HepG2 (cell line): ENCODE results near the gene HMX1. TPM values are rescaled to one million over a fixed set of nuclear protein-coding genes. Genes with fewer than 3 reads are reported as not detected.

Experiments
- ATAC-seq: fragments of 200-7000 bp; cut with Tn5 transposase; 3 replicates; pipeline ENCODE4 v1.9.1; 2020; ENCODE audit warnings: mild to moderate bottlenecking, moderate library complexity
- BruUV-seq: library from RNA; stranded (reverse); fragments of 400-500 nt; replicated peaks from 2 replicates; lab custom pipeline; 2021; lab: Mats Ljungman, UMichigan
- CTCF ChIA-PET: fragments of 300-600 bp; formaldehyde crosslinking; extraction: SDS; loops from one replicate; lab custom pipeline; 2021; ENCODE audit warnings: low total read pairs, inconsistent platforms, low intra/inter-chr PET ratio; lab: Yijun Ruan, JAX
- POLR2A ChIA-PET: fragments of 350-600 bp; sonication (Branson Sonifier 250); formaldehyde crosslinking; loops from one replicate; lab custom pipeline; 2020; ENCODE audit warnings: antibody characterized with exemption, inconsistent platforms; lab: Yijun Ruan, JAX
- DNase-seq: peaks from one replicate; pipeline ENCODE4 v3.0.0-alpha.2; 2015; ENCODE audit warnings: low spot score
- FAIRE-seq: peaks from 3 replicates; lab custom pipeline; 2011; peaks lifted over from hg19 to GRCh38; lab: Jason Lieb, UNC
- H2AFZ ChIP-seq: one replicate; pipeline ENCODE4 v1.6.1; 2011; ENCODE audit warnings: low read length, inconsistent platforms
- H3K27ac ChIP-seq: fragments of 300-600 bp; 3 replicates; pipeline ENCODE4 v1.8.0; 2011; ENCODE audit warnings: mixed run types, mild to moderate bottlenecking, mixed read lengths, low read length, inconsistent platforms; ENCODE audit not compliant: insufficient read depth; ENCODE audit errors: extremely low read length
- H3K27me3 ChIP-seq, 2 experiments: fragments of 200-600 bp in 1 of 2; 2 replicates in 1 of 2; 3 replicates in 1 of 2; pipeline versions ENCODE4 v1.6.0 to v1.8.0; 2011; ENCODE audit warnings: low read length in 2 of 2, mild to moderate bottlenecking in 2 of 2, moderate library complexity in 2 of 2, inconsistent platforms in 1 of 2; ENCODE audit not compliant: insufficient read depth in 2 of 2, control insufficient read depth in 1 of 2
- H3K36me3 ChIP-seq, 2 experiments: fragments of 200-600 bp in 1 of 2; replicated peaks in 1 of 2; 2 replicates in 1 of 2; 3 replicates in 1 of 2; pipeline versions ENCODE4 v1.5.1 to v1.8.0; 2011; ENCODE audit warnings: low read length in 2 of 2, inconsistent platforms in 1 of 2; ENCODE audit not compliant: insufficient read depth in 2 of 2, control insufficient read depth in 1 of 2
- H3K4me1 ChIP-seq: 2 replicates; pipeline ENCODE4 v1.5.1; 2012; ENCODE audit warnings: low read length, inconsistent platforms; ENCODE audit not compliant: insufficient read depth
- H3K4me2 ChIP-seq: 2 replicates; pipeline ENCODE4 v1.6.0; 2011; ENCODE audit warnings: low read depth, low read length, inconsistent platforms
- H3K4me3 ChIP-seq, 3 experiments: fragments of 200-600 bp in 1 of 3; sonication (generic), shearing (Covaris generic) in 1 of 3; replicated peaks in 1 of 3; 2 replicates each; pipeline ENCODE4 v1.5.1; 2011 to 2016; ENCODE audit warnings: low read length in 3 of 3, inconsistent platforms in 2 of 3, low read depth in 2 of 3, mild to moderate bottlenecking in 2 of 3, control low read depth in 1 of 3, mixed read lengths in 1 of 3; ENCODE audit not compliant: insufficient read depth in 1 of 3
- H3K79me2 ChIP-seq: one replicate; pipeline ENCODE4 v1.6.1; 2011; ENCODE audit warnings: low read length, inconsistent platforms; ENCODE audit not compliant: insufficient read depth
- H3K9ac ChIP-seq: 2 replicates; pipeline ENCODE4 v1.6.0; 2011; ENCODE audit warnings: mild to moderate bottlenecking, low read depth, low read length, inconsistent platforms; ENCODE audit not compliant: insufficient read depth
- H3K9me3 ChIP-seq: 2 replicates; pipeline ENCODE4 v1.5.1; 2012; ENCODE audit warnings: mild to moderate bottlenecking, low read length
- H4K20me1 ChIP-seq: 2 replicates; pipeline ENCODE4 v1.6.0; 2011; ENCODE audit warnings: inconsistent platforms, mild to moderate bottlenecking, low read length, moderate library complexity; ENCODE audit not compliant: insufficient read depth
- ADNP ChIP-seq: sonication (generic); formaldehyde crosslinking; IDR thresholded peaks from 2 replicates; pipeline ENCODE4 v1.4.0; 2020; ENCODE audit warnings: missing genetic modification reagents
- GTF2F1 ChIP-seq: fragments of 150-350 bp; IDR thresholded peaks from 2 replicates; pipeline ENCODE4 v1.6.1; 2014; ENCODE audit warnings: low read length
- MAF1 ChIP-seq: sonication (generic); formaldehyde crosslinking; IDR thresholded peaks from 2 replicates; pipeline ENCODE4 v1.5.0; 2020; ENCODE audit warnings: missing genetic modification reagents, borderline replicate concordance
- MXD4 ChIP-seq: IDR thresholded peaks from 2 replicates; pipeline ENCODE4 v1.6.1; 2016; ENCODE audit warnings: mild to moderate bottlenecking, missing biosample characterization, missing genetic modification reagents
- NKX3-1 ChIP-seq: sonication (generic); formaldehyde crosslinking; IDR thresholded peaks from 2 replicates; pipeline ENCODE4 v1.5.0; 2020; ENCODE audit warnings: missing genetic modification reagents
- RELA ChIP-seq: sonication (generic); formaldehyde crosslinking; IDR thresholded peaks from 2 replicates; pipeline ENCODE4 v1.4.0; 2020; ENCODE audit warnings: missing genetic modification reagents
- ZNF256 ChIP-seq: sonication (generic); formaldehyde crosslinking; conservative IDR thresholded peaks from 2 replicates; pipeline ENCODE4 v1.4.0; 2020; ENCODE audit warnings: missing genetic modification reagents
- ZNF3 ChIP-seq: IDR thresholded peaks from 2 replicates; pipeline ENCODE4 v1.7.0; 2017; ENCODE audit warnings: inconsistent platforms
- ZNF589 ChIP-seq: sonication (generic); formaldehyde crosslinking; conservative IDR thresholded peaks from 2 replicates; pipeline ENCODE4 v1.8.0; 2022; ENCODE audit warnings: mild to moderate bottlenecking, moderate library complexity, missing genetic modification reagents
- ZNF709 ChIP-seq: sonication (generic); formaldehyde crosslinking; IDR thresholded peaks from 2 replicates; pipeline ENCODE4 v1.5.0; 2020; ENCODE audit warnings: mild to moderate bottlenecking, missing genetic modification reagents
- ZNF746 ChIP-seq: sonication (generic); formaldehyde crosslinking; IDR thresholded peaks from 2 replicates; pipeline ENCODE4 v1.8.0; 2022; ENCODE audit warnings: mild to moderate bottlenecking, missing genetic modification reagents
- ZNF761 ChIP-seq: sonication (generic); formaldehyde crosslinking; conservative IDR thresholded peaks from 2 replicates; pipeline ENCODE4 v1.4.0; 2020; ENCODE audit warnings: mild to moderate bottlenecking, missing genetic modification reagents
- ZNF766 ChIP-seq: sonication (generic); formaldehyde crosslinking; IDR thresholded peaks from 2 replicates; pipeline ENCODE4 v1.5.0; 2020; ENCODE audit warnings: missing genetic modification reagents, borderline replicate concordance
- ZSCAN12 ChIP-seq: sonication (generic); formaldehyde crosslinking; IDR thresholded peaks from 2 replicates; pipeline ENCODE4 v1.9.0; 2021; ENCODE audit warnings: mild to moderate bottlenecking, missing genetic modification reagents
- WGBS: methylation state at CpG from one replicate; pipeline ENCODE4 v1.1.6; 2017; ENCODE audit warnings: low lambda C conversion rate; 5-methylcytosine and 5-hydroxymethylcytosine counted together
- in situ Hi-C: cut with HindIII; loops from 2 replicates; pipeline ENCODE4 v1.10.0; 2017; ENCODE audit warnings: low pct_unique_long_range_greater_than_20kb; ENCODE audit not compliant: extremely low pct_ligation_motif_present
- intact Hi-C: fragments of 100-400 bp; cut with micrococcal nuclease; formaldehyde crosslinking; loops from one replicate; pipeline ENCODE4 v1.10.0; 2022; ENCODE audit not compliant: unreplicated experiment
- polyA plus RNA-seq, 8 experiments: library from polyadenylated mRNA; depleted of rRNA in 3 of 8; stranded (reverse) in 7 of 8; unstranded in 1 of 8; fragments of >200 nt; fragmentation: Illumina TruSeq in 4 of 8; extraction: Trizol in 4 of 8; gene quantifications; 2 replicates each; pipeline versions ENCODE4 v1.2.1 to v1.2.3, GENCODE V29; 2011 to 2016; ENCODE audit warnings: low read depth in 4 of 8, missing spikeins in 1 of 8, mixed read lengths in 1 of 8; ENCODE audit not compliant: insufficient read depth in 1 of 8
- total RNA-seq, 5 experiments: library from RNA; depleted of rRNA; stranded (reverse); fragments of >200 nt; fragmentation: Illumina TruSeq; extraction: Trizol; gene quantifications; 2 replicates each; pipeline ENCODE4 v1.2.3, GENCODE V29; 2016; ENCODE audit warnings: low read depth in 1 of 5
- TF ChIP-seq, protein P1 (sequence below): sonication (generic); formaldehyde crosslinking; IDR thresholded peaks from 2 replicates; pipeline ENCODE4 v1.8.0; 2022; ENCODE audit warnings: low read depth, missing genetic modification reagents
- TF ChIP-seq, protein P2 (sequence below): sonication (generic); formaldehyde crosslinking; IDR thresholded peaks from 2 replicates; pipeline ENCODE4 v1.4.0; 2020; ENCODE audit warnings: missing genetic modification reagents, borderline replicate concordance
- TF ChIP-seq, protein P3 (sequence below): sonication (generic); formaldehyde crosslinking; IDR thresholded peaks from 2 replicates; pipeline ENCODE4 v1.4.0; 2020; ENCODE audit warnings: missing genetic modification reagents; ENCODE audit errors: not compliant biosample characterization
- TF ChIP-seq, protein P4 (sequence below): sonication (generic); formaldehyde crosslinking; IDR thresholded peaks from 2 replicates; pipeline ENCODE4 v1.4.0; 2020; ENCODE audit warnings: missing genetic modification reagents
- TF ChIP-seq, protein P5 (sequence below): sonication (generic); formaldehyde crosslinking; IDR thresholded peaks from 2 replicates; pipeline ENCODE4 v1.8.0; 2023; ENCODE audit warnings: mild to moderate bottlenecking, missing genetic modification reagents

The HMX1 gene
- total and polyA plus RNA-seq, 2 of the 13 experiments (the other 11 are each of a cell fraction or from before 2014, with no cell fraction given) = not detected

DNA sequence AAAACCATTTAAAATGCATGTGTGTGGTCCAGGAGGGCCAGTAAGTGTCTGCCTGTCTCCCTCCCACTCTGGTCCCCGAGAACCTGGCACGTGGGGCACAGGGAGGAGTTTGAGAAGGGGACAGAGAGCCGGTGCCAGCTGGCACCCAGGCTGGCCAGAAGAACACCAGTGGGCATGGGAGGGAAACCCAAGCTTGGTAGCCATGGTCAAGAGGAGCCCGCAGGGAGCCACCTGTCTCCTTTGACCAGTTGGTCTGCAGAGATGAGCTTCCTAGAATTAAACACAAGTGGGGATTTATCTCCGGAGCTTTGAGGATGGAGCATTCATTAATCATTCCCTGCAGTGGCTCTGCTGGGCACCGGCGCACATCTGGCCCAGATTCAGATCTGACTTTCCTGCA is 41.6 kb downstream of the HMX1 start:
- Histone ChIP-seq H3K4me2 (no peak overlapping the region), H3K9me3 (no peaks in the 10 kb centered on the region), H3K4me3 (no peak overlapping the region), H3K79me2 (no peaks in the 10 kb centered on the region), H3K4me1 (no peaks in the 10 kb centered on the region), H3K36me3 (no peaks in the 10 kb centered on the region), H2AFZ (no peak overlapping the region), H3K27me3 (peaks cover 1 to 20% of the 10 kb centered on the region in 2 experiments; a peak in 3 of 5 replicates), H4K20me1 (no peaks in the 10 kb centered on the region), H3K9ac (no peak overlapping the region), H3K27ac (no peak overlapping the region)
- DNase-seq (no peak), ATAC-seq (no peak), FAIRE-seq (no peak)
- ChIA-PET POLR2A (no interaction called here), CTCF (no interaction called here)
- intact Hi-C loops = no loop called here
- BruUV-seq = no TSS peak
- in situ Hi-C loops = no loop called here
- TF ChIP-seq GTF2F1 (no peak), ZNF746 (CRISPR knock-in tag) (no peak), MXD4 (no peak), ZNF589 (no peak), ZNF709 (CRISPR knock-in tag) (no peak), RELA (CRISPR knock-in tag) (no peak), NKX3-1 (no peak), ADNP (no peak), ZNF256 (CRISPR knock-in tag) (no peak), ZNF766 (CRISPR knock-in tag) (no peak), ZNF3 (CRISPR knock-in tag) (no peak), ZSCAN12 (CRISPR knock-in tag) (no peak), MAF1 (CRISPR knock-in tag) (no peak), ZNF761 (CRISPR knock-in tag) (no peak)
- TF ChIP-seq, protein P1, sequence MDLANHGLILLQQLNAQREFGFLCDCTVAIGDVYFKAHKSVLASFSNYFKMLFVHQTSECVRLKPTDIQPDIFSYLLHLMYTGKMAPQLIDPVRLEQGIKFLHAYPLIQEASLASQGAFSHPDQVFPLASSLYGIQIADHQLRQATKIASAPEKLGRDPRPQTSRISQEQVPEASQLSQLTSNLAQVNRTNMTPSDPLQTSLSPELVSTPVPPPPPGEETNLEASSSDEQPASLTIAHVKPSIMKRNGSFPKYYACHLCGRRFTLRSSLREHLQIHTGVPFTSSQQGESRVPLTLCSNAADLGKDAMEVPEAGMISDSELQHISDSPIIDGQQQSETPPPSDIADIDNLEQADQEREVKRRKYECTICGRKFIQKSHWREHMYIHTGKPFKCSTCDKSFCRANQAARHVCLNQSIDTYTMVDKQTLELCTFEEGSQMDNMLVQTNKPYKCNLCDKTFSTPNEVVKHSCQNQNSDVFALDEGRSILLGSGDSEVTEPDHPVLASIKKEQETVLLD = no peak
- TF ChIP-seq, protein P2, sequence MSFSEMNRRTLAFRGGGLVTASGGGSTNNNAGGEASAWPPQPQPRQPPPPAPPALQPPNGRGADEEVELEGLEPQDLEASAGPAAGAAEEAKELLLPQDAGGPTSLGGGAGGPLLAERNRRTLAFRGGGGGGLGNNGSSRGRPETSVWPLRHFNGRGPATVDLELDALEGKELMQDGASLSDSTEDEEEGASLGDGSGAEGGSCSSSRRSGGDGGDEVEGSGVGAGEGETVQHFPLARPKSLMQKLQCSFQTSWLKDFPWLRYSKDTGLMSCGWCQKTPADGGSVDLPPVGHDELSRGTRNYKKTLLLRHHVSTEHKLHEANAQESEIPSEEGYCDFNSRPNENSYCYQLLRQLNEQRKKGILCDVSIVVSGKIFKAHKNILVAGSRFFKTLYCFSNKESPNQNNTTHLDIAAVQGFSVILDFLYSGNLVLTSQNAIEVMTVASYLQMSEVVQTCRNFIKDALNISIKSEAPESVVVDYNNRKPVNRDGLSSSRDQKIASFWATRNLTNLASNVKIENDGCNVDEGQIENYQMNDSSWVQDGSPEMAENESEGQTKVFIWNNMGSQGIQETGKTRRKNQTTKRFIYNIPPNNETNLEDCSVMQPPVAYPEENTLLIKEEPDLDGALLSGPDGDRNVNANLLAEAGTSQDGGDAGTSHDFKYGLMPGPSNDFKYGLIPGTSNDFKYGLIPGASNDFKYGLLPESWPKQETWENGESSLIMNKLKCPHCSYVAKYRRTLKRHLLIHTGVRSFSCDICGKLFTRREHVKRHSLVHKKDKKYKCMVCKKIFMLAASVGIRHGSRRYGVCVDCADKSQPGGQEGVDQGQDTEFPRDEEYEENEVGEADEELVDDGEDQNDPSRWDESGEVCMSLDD (CRISPR knock-in tag) = no peak
- TF ChIP-seq, protein P3, sequence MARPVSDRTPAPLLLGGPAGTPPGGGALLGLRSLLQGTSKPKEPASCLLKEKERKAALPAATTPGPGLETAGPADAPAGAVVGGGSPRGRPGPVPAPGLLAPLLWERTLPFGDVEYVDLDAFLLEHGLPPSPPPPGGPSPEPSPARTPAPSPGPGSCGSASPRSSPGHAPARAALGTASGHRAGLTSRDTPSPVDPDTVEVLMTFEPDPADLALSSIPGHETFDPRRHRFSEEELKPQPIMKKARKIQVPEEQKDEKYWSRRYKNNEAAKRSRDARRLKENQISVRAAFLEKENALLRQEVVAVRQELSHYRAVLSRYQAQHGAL (CRISPR knock-in tag) = no peak
- TF ChIP-seq, protein P4, sequence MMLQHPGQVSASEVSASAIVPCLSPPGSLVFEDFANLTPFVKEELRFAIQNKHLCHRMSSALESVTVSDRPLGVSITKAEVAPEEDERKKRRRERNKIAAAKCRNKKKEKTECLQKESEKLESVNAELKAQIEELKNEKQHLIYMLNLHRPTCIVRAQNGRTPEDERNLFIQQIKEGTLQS (CRISPR knock-in tag) = no peak
- TF ChIP-seq, protein P5, sequence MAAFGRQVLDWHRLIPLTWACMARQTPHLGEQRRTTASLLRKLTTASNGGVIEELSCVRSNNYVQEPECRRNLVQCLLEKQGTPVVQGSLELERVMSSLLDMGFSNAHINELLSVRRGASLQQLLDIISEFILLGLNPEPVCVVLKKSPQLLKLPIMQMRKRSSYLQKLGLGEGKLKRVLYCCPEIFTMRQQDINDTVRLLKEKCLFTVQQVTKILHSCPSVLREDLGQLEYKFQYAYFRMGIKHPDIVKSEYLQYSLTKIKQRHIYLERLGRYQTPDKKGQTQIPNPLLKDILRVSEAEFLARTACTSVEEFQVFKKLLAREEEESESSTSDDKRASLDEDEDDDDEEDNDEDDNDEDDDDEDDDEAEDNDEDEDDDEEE (CRISPR knock-in tag) = no peak
- WGBS = 0% methylated on average over 2 of the region's 7 CpGs
